ENCODE measurements around the gene CHN2. TPM values are rescaled to one million over a fixed set of nuclear protein-coding genes. Genes with fewer than 3 reads are reported as not detected.

The CHN2 gene
- total RNA-seq, 2 donors from 2014 or later: 7.0 to 29.1 TPM

GRCh38 chr7:29275493-29275892 is 80.9 kb downstream of the CHN2 start:
- no peaks in the 10 kb centered on the region for H3K27me3 ChIP-seq (replicated peaks; ENCODE audit: insufficient read depth)
- H3K36me3 ChIP-seq: no peaks in the 10 kb centered on the region
- DNase-seq (ENCODE audit: low spot score): no peak
- WGBS: 91% methylated on average over 4 of the region's 4 CpGs
- H3K4me1 ChIP-seq (replicated peaks): no peaks in the 10 kb centered on the region
- no peak overlapping the region for H3K4me3 ChIP-seq
- no peak for TF ChIP-seq POLR2AphosphoS5 (IDR thresholded peaks at IDR 0.05)
- TF ChIP-seq, protein P1, sequence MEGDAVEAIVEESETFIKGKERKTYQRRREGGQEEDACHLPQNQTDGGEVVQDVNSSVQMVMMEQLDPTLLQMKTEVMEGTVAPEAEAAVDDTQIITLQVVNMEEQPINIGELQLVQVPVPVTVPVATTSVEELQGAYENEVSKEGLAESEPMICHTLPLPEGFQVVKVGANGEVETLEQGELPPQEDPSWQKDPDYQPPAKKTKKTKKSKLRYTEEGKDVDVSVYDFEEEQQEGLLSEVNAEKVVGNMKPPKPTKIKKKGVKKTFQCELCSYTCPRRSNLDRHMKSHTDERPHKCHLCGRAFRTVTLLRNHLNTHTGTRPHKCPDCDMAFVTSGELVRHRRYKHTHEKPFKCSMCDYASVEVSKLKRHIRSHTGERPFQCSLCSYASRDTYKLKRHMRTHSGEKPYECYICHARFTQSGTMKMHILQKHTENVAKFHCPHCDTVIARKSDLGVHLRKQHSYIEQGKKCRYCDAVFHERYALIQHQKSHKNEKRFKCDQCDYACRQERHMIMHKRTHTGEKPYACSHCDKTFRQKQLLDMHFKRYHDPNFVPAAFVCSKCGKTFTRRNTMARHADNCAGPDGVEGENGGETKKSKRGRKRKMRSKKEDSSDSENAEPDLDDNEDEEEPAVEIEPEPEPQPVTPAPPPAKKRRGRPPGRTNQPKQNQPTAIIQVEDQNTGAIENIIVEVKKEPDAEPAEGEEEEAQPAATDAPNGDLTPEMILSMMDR (IDR thresholded peaks at IDR 0.05): no peak
- no peak overlapping the region for H3K27ac ChIP-seq
- intact Hi-C loops (cut with DNase I): no loop called here
- H3K9me3 ChIP-seq: no peaks in the 10 kb centered on the region

- 50% methylated on average over 2 of the region's 2 CpGs for WGBS
- H3K4me3 ChIP-seq: no peak overlapping the region
- DNase-seq (ENCODE audit: low spot score): no peak
- intact Hi-C loops (cut with DNase I): no loop called here
- no peak overlapping the region for H3K27ac ChIP-seq
- no peaks in the 10 kb centered on the region for H3K4me1 ChIP-seq (replicated peaks)
- no peaks in the 10 kb centered on the region for H3K27me3 ChIP-seq (replicated peaks; ENCODE audit: insufficient read depth)
- TF ChIP-seq, protein P1 (IDR thresholded peaks at IDR 0.05): no peak
- TF ChIP-seq POLR2A (IDR thresholded peaks at IDR 0.05) (no peak), POLR2AphosphoS5 (IDR thresholded peaks at IDR 0.05) (no peak)
- no peaks in the 10 kb centered on the region for H3K36me3 ChIP-seq
- no peaks in the 10 kb centered on the region for H3K9me3 ChIP-seq
Measured at GRCh38 chr7:29276199-29276598, 81.6 kb downstream of the CHN2 start.

DNA sequence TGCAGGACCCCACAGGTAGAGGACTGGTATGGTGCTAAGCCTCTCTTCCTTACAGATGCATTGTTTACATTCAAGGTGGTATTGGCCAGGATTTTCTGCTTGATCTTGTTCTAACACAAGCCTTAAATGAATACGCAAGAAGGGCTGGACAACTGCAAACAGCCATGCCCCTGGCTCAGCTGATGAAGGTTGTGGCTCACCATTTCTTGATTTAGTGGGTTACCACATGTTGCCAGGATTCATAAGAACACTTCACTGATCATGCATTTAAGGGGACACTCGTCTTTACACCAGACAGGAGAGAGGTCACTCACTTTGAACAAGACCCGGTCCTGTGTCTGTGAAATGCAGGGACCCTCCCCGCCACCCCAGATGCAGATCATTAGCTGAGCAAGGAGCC is 82.2 kb downstream of the CHN2 start:
- no peak overlapping the region for H3K27ac ChIP-seq
- intact Hi-C loops (cut with DNase I): no loop called here
- TF ChIP-seq POLR2AphosphoS5 (IDR thresholded peaks at IDR 0.05): no peak
- TF ChIP-seq, protein P1 (IDR thresholded peaks at IDR 0.05): no peak
- no peak for TF ChIP-seq POLR2A (IDR thresholded peaks at IDR 0.05)
- no peak overlapping the region for H3K4me3 ChIP-seq
- H3K36me3 ChIP-seq: no peaks in the 10 kb centered on the region
- no peaks in the 10 kb centered on the region for H3K27me3 ChIP-seq (replicated peaks; ENCODE audit: insufficient read depth)
- H3K4me1 ChIP-seq (replicated peaks): no peaks in the 10 kb centered on the region
- DNase-seq (ENCODE audit: low spot score): no peak
- WGBS: 95% methylated on average over 4 of the region's 4 CpGs
- no peaks in the 10 kb centered on the region for H3K9me3 ChIP-seq

GRCh38 chr7:29277436-29278215 is 83.1 kb downstream of the CHN2 start:
- H3K4me3 ChIP-seq: no peak overlapping the region
- intact Hi-C loops (cut with DNase I): no loop called here
- no peak for TF ChIP-seq POLR2AphosphoS5 (IDR thresholded peaks at IDR 0.05)
- TF ChIP-seq, protein P1 (IDR thresholded peaks at IDR 0.05): no peak
- TF ChIP-seq POLR2A (IDR thresholded peaks at IDR 0.05): no peak
- WGBS: 90% methylated on average over 6 of the region's 6 CpGs
- H3K27ac ChIP-seq: no peak overlapping the region
- H3K36me3 ChIP-seq: no peaks in the 10 kb centered on the region
- no peak for DNase-seq (ENCODE audit: low spot score)
- no peaks in the 10 kb centered on the region for H3K4me1 ChIP-seq (replicated peaks)
- no peaks in the 10 kb centered on the region for H3K9me3 ChIP-seq
- no peaks in the 10 kb centered on the region for H3K27me3 ChIP-seq (replicated peaks; ENCODE audit: insufficient read depth)

Measured in prostate gland (tissue), 2 donors.